ENCODE measurements around the gene IL20RA. TPM values are rescaled to one million over a fixed set of nuclear protein-coding genes. Genes with fewer than 3 reads are reported as not detected.

Gene IL20RA
- total and polyA plus RNA-seq, 9 donors: 2.2 to 19.3 (median 5.8) TPM

DNA sequence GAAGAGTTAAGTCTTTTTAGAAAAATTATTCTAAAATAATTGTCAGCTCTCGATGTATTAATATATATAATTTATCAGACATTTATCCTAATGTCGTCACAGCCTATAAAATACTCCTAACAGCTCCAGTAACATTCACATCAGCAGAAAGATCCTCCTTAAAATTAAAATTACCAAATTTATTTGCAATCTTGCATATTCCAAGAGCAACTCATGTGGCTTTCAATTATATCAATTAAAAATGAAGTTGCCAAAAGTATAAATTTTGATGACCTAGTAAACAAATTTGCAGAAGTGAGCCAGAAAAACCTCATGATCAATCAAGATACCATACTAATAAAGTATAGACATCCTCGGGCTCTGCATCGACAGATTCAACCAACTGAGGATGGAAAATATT is 60.2 kb downstream of the IL20RA start:
- TF ChIP-seq, protein P1, sequence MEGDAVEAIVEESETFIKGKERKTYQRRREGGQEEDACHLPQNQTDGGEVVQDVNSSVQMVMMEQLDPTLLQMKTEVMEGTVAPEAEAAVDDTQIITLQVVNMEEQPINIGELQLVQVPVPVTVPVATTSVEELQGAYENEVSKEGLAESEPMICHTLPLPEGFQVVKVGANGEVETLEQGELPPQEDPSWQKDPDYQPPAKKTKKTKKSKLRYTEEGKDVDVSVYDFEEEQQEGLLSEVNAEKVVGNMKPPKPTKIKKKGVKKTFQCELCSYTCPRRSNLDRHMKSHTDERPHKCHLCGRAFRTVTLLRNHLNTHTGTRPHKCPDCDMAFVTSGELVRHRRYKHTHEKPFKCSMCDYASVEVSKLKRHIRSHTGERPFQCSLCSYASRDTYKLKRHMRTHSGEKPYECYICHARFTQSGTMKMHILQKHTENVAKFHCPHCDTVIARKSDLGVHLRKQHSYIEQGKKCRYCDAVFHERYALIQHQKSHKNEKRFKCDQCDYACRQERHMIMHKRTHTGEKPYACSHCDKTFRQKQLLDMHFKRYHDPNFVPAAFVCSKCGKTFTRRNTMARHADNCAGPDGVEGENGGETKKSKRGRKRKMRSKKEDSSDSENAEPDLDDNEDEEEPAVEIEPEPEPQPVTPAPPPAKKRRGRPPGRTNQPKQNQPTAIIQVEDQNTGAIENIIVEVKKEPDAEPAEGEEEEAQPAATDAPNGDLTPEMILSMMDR (IDR thresholded peaks at IDR 0.05): no peak
- no peak for TF ChIP-seq EP300 (IDR thresholded peaks at IDR 0.05)
- TF ChIP-seq POLR2A (IDR thresholded peaks at IDR 0.05): no peak
- no peak overlapping the region for H3K27ac ChIP-seq

DNA sequence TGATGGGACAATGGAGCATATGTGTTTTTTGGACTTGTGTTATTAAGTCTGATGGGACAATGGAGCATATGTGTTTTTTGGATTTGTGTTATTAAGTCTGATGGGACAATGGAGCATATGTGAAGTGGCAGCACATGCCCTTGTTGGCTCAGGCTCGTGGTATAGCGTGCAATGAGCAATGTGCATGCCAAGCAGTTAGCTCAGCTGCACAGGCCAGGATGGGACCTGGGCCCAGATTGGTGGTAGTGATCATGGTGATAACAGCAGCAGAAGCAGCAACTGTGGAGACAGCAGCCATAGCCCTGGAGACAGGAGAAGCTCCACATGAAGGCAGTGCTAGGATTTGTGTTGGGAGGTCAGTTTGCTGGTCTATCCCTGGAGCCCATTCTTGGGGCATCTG is 61.1 kb downstream of the IL20RA start:
- no peak overlapping the region for H3K27ac ChIP-seq
- WGBS, 3 donors: 82 to 98% (median 93%) methylated on average over 2 of the region's 2 CpGs
- H3K36me3 ChIP-seq: no peaks in the 10 kb centered on the region
- TF ChIP-seq EP300 (IDR thresholded peaks at IDR 0.05): no peak
- TF ChIP-seq, protein P1 (IDR thresholded peaks at IDR 0.05): no peak
- TF ChIP-seq POLR2A (IDR thresholded peaks at IDR 0.05): no peak
- intact Hi-C loops (cut with DNase I): no loop called here
- no peaks in the 10 kb centered on the region for H3K27me3 ChIP-seq
- peaks cover 2% of the 10 kb centered on the region for H3K4me1 ChIP-seq (ENCODE audit: insufficient read depth)
- H3K4me3 ChIP-seq: no peak overlapping the region
- DNase-seq: no peak
- no peaks in the 10 kb centered on the region for H3K9me3 ChIP-seq

More for the DNA sequence above, 60.2 kb downstream of the IL20RA start:
- Histone ChIP-seq H3K9me3 (no peaks in the 10 kb centered on the region), H3K27me3 (no peaks in the 10 kb centered on the region), H3K4me3 (no peak overlapping the region), H3K36me3 (no peaks in the 10 kb centered on the region), H3K4me1 (ENCODE audit: insufficient read depth) (peaks cover 3% of the 10 kb centered on the region)
- DNase-seq: no peak
- 82 to 93% (median 86%) methylated on average over 4 of the region's 4 CpGs for WGBS, 3 donors
- intact Hi-C loops (cut with DNase I): no loop called here

DNA sequence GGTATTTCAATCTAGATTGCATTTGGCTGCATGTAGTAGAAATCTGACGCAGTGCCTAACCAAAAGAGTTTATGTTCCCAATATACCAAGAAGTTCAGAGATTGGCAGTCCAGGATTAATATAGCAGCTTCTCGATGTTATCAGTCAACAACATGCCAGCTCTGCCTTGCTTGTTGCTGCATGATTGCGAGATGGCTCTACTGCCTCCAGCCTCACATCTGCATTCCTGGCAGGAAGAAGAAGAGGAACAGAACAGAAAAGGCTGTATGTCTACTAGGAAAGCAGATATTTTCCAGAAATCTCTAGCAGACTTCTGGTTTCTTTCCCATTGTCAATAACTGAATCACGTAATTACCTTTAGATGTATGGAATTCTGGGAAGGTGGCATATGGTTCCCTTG is 61.8 kb downstream of the IL20RA start:
- no peak overlapping the region for H3K27ac ChIP-seq
- 74 to 78% (median 76%) methylated on average over 4 of the region's 4 CpGs for whole genome bisulfite sequencing, 3 donors
- no peaks in the 10 kb centered on the region for H3K36me3 ChIP-seq
- intact Hi-C loops (cut with DNase I): no loop called here
- DNase-seq: no peak
- H3K27me3 ChIP-seq: no peaks in the 10 kb centered on the region
- no peaks in the 10 kb centered on the region for H3K9me3 ChIP-seq
- H3K4me1 ChIP-seq (ENCODE audit: insufficient read depth): no peaks in the 10 kb centered on the region
- TF ChIP-seq EP300 (IDR thresholded peaks at IDR 0.05) (no peak), POLR2A (IDR thresholded peaks at IDR 0.05) (no peak)
- TF ChIP-seq, protein P1 (IDR thresholded peaks at IDR 0.05): no peak
- H3K4me3 ChIP-seq: no peak overlapping the region

DNA sequence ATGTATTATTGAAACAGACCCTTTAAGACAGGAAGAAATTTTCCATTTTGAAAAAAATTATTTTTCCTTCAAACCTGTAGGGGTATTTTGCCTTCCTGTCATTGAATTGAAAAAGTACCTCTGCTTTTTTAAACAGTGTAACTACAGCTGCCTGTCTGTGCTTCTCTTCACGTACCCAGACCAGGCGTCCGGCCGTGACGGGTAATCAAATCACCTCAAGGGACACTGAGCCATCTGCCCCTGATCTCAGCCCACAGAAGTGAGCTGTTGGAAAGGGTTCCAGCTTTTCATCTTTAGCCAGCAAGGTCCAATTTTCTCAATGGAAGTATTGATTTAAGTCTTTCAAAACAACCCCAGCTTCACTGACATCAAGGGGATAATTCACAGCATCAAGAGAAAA is 64.7 kb downstream of the IL20RA start:
- H3K9me3 ChIP-seq: no peaks in the 10 kb centered on the region
- 57 to 73% (median 70%) methylated on average over 5 of the region's 5 CpGs for WGBS, 3 donors
- TF ChIP-seq, protein P1 (IDR thresholded peaks at IDR 0.05): no peak
- TF ChIP-seq EP300 (IDR thresholded peaks at IDR 0.05) (no peak), POLR2A (IDR thresholded peaks at IDR 0.05) (no peak)
- no peak overlapping the region for H3K4me3 ChIP-seq
- no peaks in the 10 kb centered on the region for H3K4me1 ChIP-seq (ENCODE audit: insufficient read depth)
- intact Hi-C loops (cut with DNase I): no loop called here
- H3K27ac ChIP-seq: no peak overlapping the region
- no peaks in the 10 kb centered on the region for H3K27me3 ChIP-seq
- no peaks in the 10 kb centered on the region for H3K36me3 ChIP-seq
- DNase-seq: no peak

All from ovary (tissue), 9 donors.